IMR-90 (cell line): Measurements from ENCODE around the gene RALGPS1. TPM values are rescaled to one million over a fixed set of nuclear protein-coding genes. Genes with fewer than 3 reads are reported as not detected.

Experiments used
- ATAC-seq: fragments of 200-7000 bp; cut with Tn5 transposase; 2 replicates; pipeline ENCODE4 v1.9.1; 2020; ENCODE audit warnings: low read depth, mild to moderate bottlenecking, moderate library complexity
- BruUV-seq: library from RNA; stranded (reverse); fragments of 400-500 nt; replicated peaks from 2 replicates; lab custom pipeline; 2021; lab: Mats Ljungman, UMichigan
- CTCF ChIA-PET: fragments of 300-600 bp; formaldehyde crosslinking; extraction: SDS; loops from one replicate; lab custom pipeline; 2021; ENCODE audit warnings: antibody characterized with exemption; lab: Yijun Ruan, JAX
- POLR2A ChIA-PET: fragments of 300-600 bp; sonication (Branson Sonifier 250); formaldehyde crosslinking; loops from one replicate; lab custom pipeline; 2022; ENCODE audit warnings: antibody characterized with exemption; ENCODE audit not compliant: unreplicated experiment; lab: Charles Lee
- DNase-seq: peaks from one replicate; pipeline ENCODE4 v3.0.0; 2013
- H2AFZ ChIP-seq: replicated peaks from 2 replicates; pipeline ENCODE3; 2013; ENCODE audit warnings: low read length, mild to moderate bottlenecking; ENCODE audit not compliant: poor library complexity
- H2AK5ac ChIP-seq: 2 replicates; pipeline ENCODE4 v1.6.1; 2013; ENCODE audit warnings: low read depth, low read length, inconsistent platforms
- H2AK9ac ChIP-seq: replicated peaks from 2 replicates; pipeline ENCODE3; 2013; ENCODE audit warnings: mild to moderate bottlenecking, low read depth, low read length, moderate library complexity; ENCODE audit not compliant: poor library complexity
- H2BK120ac ChIP-seq: 2 replicates; pipeline ENCODE4 v1.6.1; 2013; ENCODE audit warnings: low read depth, low read length, inconsistent platforms
- H2BK15ac ChIP-seq: 3 replicates; pipeline ENCODE4 v1.6.1; 2013; ENCODE audit warnings: low read depth, low read length, inconsistent platforms
- H2BK20ac ChIP-seq: 2 replicates; pipeline ENCODE4 v1.6.1; 2013; ENCODE audit warnings: low read depth, mild to moderate bottlenecking, inconsistent platforms, low read length, moderate library complexity
- H2BK5ac ChIP-seq: 2 replicates; pipeline ENCODE4 v1.6.1; 2013; ENCODE audit warnings: mild to moderate bottlenecking, low read depth, low read length, inconsistent platforms; ENCODE audit not compliant: poor library complexity, severe bottlenecking
- H3K14ac ChIP-seq: replicated peaks from 2 replicates; pipeline ENCODE4 v1.6.1; 2013; ENCODE audit warnings: low read depth, low read length, inconsistent platforms
- H3K18ac ChIP-seq: 2 replicates; pipeline ENCODE4 v1.6.1; 2013; ENCODE audit warnings: low read depth, low read length, control low read depth
- H3K23ac ChIP-seq: 2 replicates; pipeline ENCODE4 v1.6.1; 2013; ENCODE audit warnings: low read depth, low read length, inconsistent platforms
- H3K27ac ChIP-seq: 2 replicates; pipeline ENCODE4 v1.5.1; 2013; ENCODE audit warnings: mild to moderate bottlenecking, control low read depth, low read length; ENCODE audit not compliant: insufficient read depth
- H3K27me3 ChIP-seq: 2 replicates; pipeline ENCODE4 v1.6.1; 2013; ENCODE audit warnings: low read length; ENCODE audit not compliant: control insufficient read depth, insufficient read depth
- H3K36me3 ChIP-seq: 2 replicates; pipeline ENCODE4 v1.6.1; 2013; ENCODE audit warnings: low read length, mixed read lengths; ENCODE audit not compliant: control insufficient read depth, insufficient read depth
- H3K4ac ChIP-seq: 2 replicates; pipeline ENCODE4 v1.6.1; 2013; ENCODE audit warnings: low read depth, low read length, inconsistent platforms
- H3K4me1 ChIP-seq: 2 replicates; pipeline ENCODE4 v1.6.1; 2013; ENCODE audit warnings: low read length, mixed read lengths; ENCODE audit not compliant: control insufficient read depth, insufficient read depth
- H3K4me2 ChIP-seq: 2 replicates; pipeline ENCODE4 v1.6.1; 2013; ENCODE audit warnings: low read depth, mild to moderate bottlenecking, control low read depth, low read length, moderate library complexity
- H3K4me3 ChIP-seq: 2 replicates; pipeline ENCODE4 v1.5.1; 2013; ENCODE audit warnings: low read depth, mild to moderate bottlenecking, control low read depth, low read length, moderate library complexity; ENCODE audit not compliant: insufficient read depth
- H3K56ac ChIP-seq: 2 replicates; pipeline ENCODE4 v1.6.1; 2013; ENCODE audit warnings: low read length, inconsistent platforms; ENCODE audit not compliant: insufficient read depth; ENCODE audit errors: extremely low read depth
- H3K79me1 ChIP-seq, 2 experiments: 2 replicates each; pipeline ENCODE4 v1.6.1; 2013; ENCODE audit warnings: low read length in 2 of 2, inconsistent platforms in 1 of 2, low read depth in 1 of 2
- H3K9ac ChIP-seq: 2 replicates; pipeline ENCODE4 v1.6.1; 2013; ENCODE audit warnings: low read depth, low read length, control low read depth
- H3K9me1 ChIP-seq: 2 replicates; pipeline ENCODE4 v1.6.1; 2013; ENCODE audit warnings: low read length, inconsistent platforms; ENCODE audit not compliant: insufficient read depth
- H3K9me3 ChIP-seq: 2 replicates; pipeline ENCODE4 v1.6.1; 2013; ENCODE audit warnings: low read length; ENCODE audit not compliant: control insufficient read depth, insufficient read depth
- H4K20me1 ChIP-seq: 2 replicates; pipeline ENCODE4 v1.6.1; 2013; ENCODE audit warnings: low read length, inconsistent platforms; ENCODE audit not compliant: insufficient read depth
- H4K5ac ChIP-seq: 2 replicates; pipeline ENCODE4 v1.6.1; 2013; ENCODE audit warnings: mild to moderate bottlenecking, low read depth, low read length, control low read depth
- H4K8ac ChIP-seq, 2 experiments: 2 replicates each; pipeline ENCODE4 v1.6.1; 2013; ENCODE audit warnings: low read depth in 2 of 2, low read length in 2 of 2, control low read depth in 1 of 2, inconsistent platforms in 1 of 2
- H4K91ac ChIP-seq: 2 replicates; pipeline ENCODE4 v1.6.1; 2013; ENCODE audit warnings: low read depth, low read length, inconsistent platforms; ENCODE audit not compliant: insufficient read depth
- BHLHE40 ChIP-seq: fragments of 150-350 bp; IDR thresholded peaks from 2 replicates; pipeline ENCODE4 v1.6.1; 2016; ENCODE audit warnings: mild to moderate bottlenecking, low read depth, low read length
- CEBPB ChIP-seq: IDR thresholded peaks from 2 replicates; pipeline ENCODE4 v1.6.1; 2012; ENCODE audit warnings: low read depth, low read length, improper control_type of control experiment
- CHD1 ChIP-seq: IDR thresholded peaks from 2 replicates; pipeline ENCODE4 v1.6.1; 2012; ENCODE audit warnings: low read depth, low read length, improper control_type of control experiment
- CTCF ChIP-seq: conservative IDR thresholded peaks from 2 replicates; pipeline ENCODE4 v1.5.1; 2012; ENCODE audit warnings: mild to moderate bottlenecking, low read depth, low read length, improper control_type of control experiment
- FOS ChIP-seq: fragments of 150-350 bp; IDR thresholded peaks from 2 replicates; pipeline ENCODE4 v1.6.1; 2016; ENCODE audit warnings: low read depth, low read length
- MAFK ChIP-seq: IDR thresholded peaks from 2 replicates; pipeline ENCODE4 v1.6.1; 2012; ENCODE audit warnings: low read depth, low read length, improper control_type of control experiment
- MAZ ChIP-seq: IDR thresholded peaks from 2 replicates; pipeline ENCODE4 v1.6.1; 2012; ENCODE audit warnings: low read depth, mild to moderate bottlenecking, low read length, improper control_type of control experiment, moderate library complexity, borderline replicate concordance
- MXI1 ChIP-seq: IDR thresholded peaks from 2 replicates; pipeline ENCODE4 v1.6.1; 2012; ENCODE audit warnings: low read depth, mild to moderate bottlenecking, low read length, moderate library complexity, borderline replicate concordance
- NFE2L2 ChIP-seq: fragments of 150-350 bp; IDR thresholded peaks from 2 replicates; pipeline ENCODE4 v1.6.1; 2016; ENCODE audit warnings: low read depth, mild to moderate bottlenecking, low read length
- POLR2A ChIP-seq: IDR thresholded peaks from 2 replicates; pipeline ENCODE4 v1.6.1; 2012; ENCODE audit warnings: mild to moderate bottlenecking, low read depth, low read length
- RCOR1 ChIP-seq: IDR thresholded peaks from 2 replicates; pipeline ENCODE4 v1.6.1; 2012; ENCODE audit warnings: mild to moderate bottlenecking, low read length, improper control_type of control experiment; ENCODE audit not compliant: insufficient replicate concordance
- RFX5 ChIP-seq: IDR thresholded peaks from 2 replicates; pipeline ENCODE4 v1.8.0; 2012; ENCODE audit warnings: low read depth, mild to moderate bottlenecking, low read length, moderate library complexity
- SMC3 ChIP-seq: fragments of 150-350 bp; IDR thresholded peaks from 2 replicates; pipeline ENCODE4 v1.6.1; 2016; ENCODE audit warnings: low read depth, mild to moderate bottlenecking, antibody characterized with exemption, low read length, moderate library complexity
- USF2 ChIP-seq: fragments of 150-350 bp; IDR thresholded peaks from 2 replicates; pipeline ENCODE4 v1.6.1; 2017; ENCODE audit warnings: mild to moderate bottlenecking, antibody characterized with exemption, low read length, low read depth
- WGBS, 2 experiments: methylation state at CpG; one replicate each; pipeline versions ENCODE4 v1.1.5 to v1.1.7; 2013; ENCODE audit warnings: missing lambda C conversion rate in 2 of 2; ENCODE audit not compliant: insufficient read length in 1 of 2; ENCODE audit errors: extremely low coverage in 2 of 2; 5-methylcytosine and 5-hydroxymethylcytosine counted together
- dilution Hi-C: fragments of 300-500 bp; cut with HindIII; formaldehyde crosslinking; loops from one replicate; pipeline ENCODE4 v1.14.3; 2018; ENCODE audit warnings: low sequenced_read_pairs; ENCODE audit not compliant: unreplicated experiment
- in situ Hi-C: fragments of 300-500 bp; cut with MboI; formaldehyde crosslinking; loops from 3 replicates; pipeline ENCODE4 v1.14.3; 2019; ENCODE audit warnings: low sequenced_read_pairs, inconsistent platforms, mixed read lengths
- intact Hi-C: fragments of 100-400 bp; cut with micrococcal nuclease; formaldehyde crosslinking; loops from 2 replicates; pipeline ENCODE4 v1.10.0; 2022
- polyA plus RNA-seq, 3 experiments: library from polyadenylated mRNA; depleted of rRNA; stranded (reverse); fragments of >200 nt; gene quantifications; 2 replicates each; pipeline ENCODE4 v1.2.3, GENCODE V29; 2012; ENCODE audit warnings: low replicate concordance in 1 of 3
- total RNA-seq: library from RNA; depleted of rRNA; stranded (reverse); fragments of >200 nt; gene quantifications from 2 replicates; pipeline ENCODE4 v1.2.3, GENCODE V29; 2012

The RALGPS1 gene
- total and polyA plus RNA-seq, 2 of the 4 experiments (the other 2 are of a cell fraction) = 0.90 to 2.8 TPM

GRCh38 chr9:127074561-127075548, 160.3 kb downstream of the RALGPS1 start:
- peaks cover 2% of the 10 kb centered on the region; the same call in 1 of the 2 replicates for H3K9me1 ChIP-seq
- H2AFZ ChIP-seq = no peak overlapping the region
- H3K18ac ChIP-seq = no peak overlapping the region
- POLR2A ChIA-PET = no interaction called here
- H4K20me1 ChIP-seq = no peaks in the 10 kb centered on the region
- H3K14ac ChIP-seq = no peak overlapping the region
- WGBS, 2 experiments = 100% methylated on average over 1 of the region's 4 CpGs; no CpG with 5 or more reads in 1 of the 2 experiments
- H2BK120ac ChIP-seq = no peak overlapping the region
- H3K36me3 ChIP-seq = no peaks in the 10 kb centered on the region
- no peak overlapping the region for H2BK20ac ChIP-seq
- H3K4me3 ChIP-seq = no peak overlapping the region
- H3K23ac ChIP-seq = no peak overlapping the region
- no peak overlapping the region for H4K91ac ChIP-seq
- no peak overlapping the region for H2AK5ac ChIP-seq
- no peak overlapping the region for H3K9ac ChIP-seq
- no peak overlapping the region for H4K8ac ChIP-seq
- intact Hi-C loops (no loop called here), in situ Hi-C loops (no loop called here), dilution Hi-C loops (no loop called here)
- no TSS peak for BruUV-seq
- ATAC-seq (no peak), DNase-seq (no peak)
- H3K4me1 ChIP-seq = peaks cover 11% of the 10 kb centered on the region
- no peak overlapping the region for H3K56ac ChIP-seq
- H2AK9ac ChIP-seq = no peak overlapping the region
- H3K79me1 ChIP-seq = no peaks in the 10 kb centered on the region
- no peak overlapping the region for H3K27ac ChIP-seq
- H3K4me2 ChIP-seq = no peak overlapping the region
- H2BK5ac ChIP-seq = no peak overlapping the region
- no peak overlapping the region for H4K5ac ChIP-seq
- no peaks in the 10 kb centered on the region for H3K27me3 ChIP-seq
- H2BK15ac ChIP-seq = no peak overlapping the region
- CTCF ChIA-PET = no interaction called here
- peaks cover 5% of the 10 kb centered on the region; the same call in 1 of the 2 replicates for H3K9me3 ChIP-seq
- H3K4ac ChIP-seq = no peak overlapping the region
- no peak for TF ChIP-seq BHLHE40
- TF ChIP-seq MAFK = no peak
- no peak for TF ChIP-seq RFX5
- TF ChIP-seq FOS = no peak
- no peak for TF ChIP-seq USF2
- TF ChIP-seq NFE2L2 = no peak
- TF ChIP-seq CHD1 = no peak
- no peak for TF ChIP-seq MXI1
- no peak for TF ChIP-seq CTCF
- TF ChIP-seq SMC3 = no peak
- TF ChIP-seq CEBPB = no peak
- no peak for TF ChIP-seq POLR2A
- TF ChIP-seq MAZ = no peak
- TF ChIP-seq RCOR1 = no peak
